ENCODE data around the gene SDK2. TPM values are rescaled to one million over a fixed set of nuclear protein-coding genes. Genes with fewer than 3 reads are reported as not detected.
A peak's percentile ranks its signal among the peaks of the same experiment; 100 is the strongest.

The SDK2 gene
- total and polyA plus RNA-seq, 2 of the 8 experiments (the other 6 are each of a cell fraction or from before 2014, with no cell fraction given), result 3.9 to 4.1 TPM

GRCh38 chr17:73492821-73493814 is 151.1 kb downstream of the SDK2 start:
- Histone ChIP-seq H3K23ac (ENCODE audit: insufficient read length) (no peak overlapping the region), H2AK5ac (ENCODE audit: low read depth, low read length) (no peak overlapping the region; the same call in 1 of the 2 replicates), H4K20me1 (replicated peaks in 1 of 2; ENCODE audit: control insufficient read depth in 1 of 2, insufficient read depth in 2 of 2, low read length in 2 of 2) (peaks cover 1 to 2% of the 10 kb centered on the region in 2 experiments), H2BK5ac (ENCODE audit: low read depth, low read length) (no peak overlapping the region; the same call in none of the 2 replicates), H3K14ac (ENCODE audit: insufficient read length) (no peak overlapping the region), H3K27ac (ENCODE audit: low read depth, low read length) (no peak overlapping the region), H3K4me3 (ENCODE audit: extremely low read depth in 1 of 4, insufficient read depth in 2 of 4, low read depth in 3 of 4, low read length in 4 of 4) (no peak overlapping the region), H3K23me2 (ENCODE audit: low read depth, low read length) (no peaks in the 10 kb centered on the region), H4K91ac (replicated peaks; ENCODE audit: insufficient read length, low read length) (peak overlapping the region; percentile 48), H3K56ac (replicated peaks; ENCODE audit: insufficient read length, low read depth, low read length) (no peak overlapping the region), H3K27me3 (replicated peaks in 1 of 4; ENCODE audit: control insufficient read depth in 3 of 4, extremely low read depth in 1 of 4, insufficient read depth in 3 of 4, low read length in 3 of 4) (no peaks in the 10 kb centered on the region; a peak in 1 of 7 replicates), H3K79me1 (ENCODE audit: low read depth, low read length) (0 out of 2 replicates have a peak, but pooled peaks cover 4% of the 10 kb centered on the region), H2AFZ (ENCODE audit: low read length) (no peak overlapping the region), H3K4me2 (ENCODE audit: insufficient read depth in 1 of 2, low read depth in 2 of 2, low read length in 2 of 2) (peak overlapping the region; percentile 8 to 19; a peak in 2 of 4 replicates), H3K36me3 (ENCODE audit: control insufficient read depth in 2 of 4, insufficient read depth in 4 of 4, low read length in 3 of 4) (no peaks in the 10 kb centered on the region), H2BK12ac (ENCODE audit: low read depth, low read length) (no peak overlapping the region), H4K5ac (ENCODE audit: insufficient read length, low read depth, low read length) (no peak overlapping the region), H2BK120ac (replicated peaks; ENCODE audit: low read depth, low read length) (no peak overlapping the region), H4K8ac (ENCODE audit: extremely low read depth, insufficient read depth, low read length) (peak overlapping the region; percentile 36; the same call in 1 of the 2 replicates), H2BK20ac (ENCODE audit: low read length) (no peak overlapping the region), H3K4ac (replicated peaks; ENCODE audit: insufficient read length, low read depth, low read length) (no peak overlapping the region), H3K79me2 (ENCODE audit: control insufficient read depth in 1 of 2, insufficient read depth in 2 of 2, low read length in 2 of 2) (no peaks in the 10 kb centered on the region), H2BK15ac (ENCODE audit: low read length) (no peak overlapping the region), H3K18ac (ENCODE audit: extremely low read depth, low read length) (peak overlapping the region; percentile 52; the same call in 1 of the 2 replicates), H3K4me1 (replicated peaks in 1 of 4; ENCODE audit: control insufficient read depth in 3 of 4, insufficient read depth in 4 of 4, low read length in 3 of 4) (peaks cover 2 to 18% (median 9%) of the 10 kb centered on the region in 4 experiments), H3K9me3 (ENCODE audit: insufficient read depth in 2 of 2, low read depth in 1 of 2, low read length in 1 of 2) (peaks cover 0 to 2% of the 10 kb centered on the region in 2 experiments; a peak in 1 of 4 replicates), H3K9ac (replicated peaks in 1 of 4; ENCODE audit: extremely low read depth in 1 of 4, low read depth in 3 of 4, low read length in 3 of 4) (no peak overlapping the region)
- DNase-seq (ENCODE audit: low read depth in 1 of 2, low spot score in 2 of 2) (no peak), FAIRE-seq (no peak)
- ChIA-PET CTCF (ENCODE audit: partially characterized antibody) (interaction anchor here (0.8 to 3.7 kb wide), 8 partner anchors 9 to 781 kb away, joined by 3 to 10 read pairs (median 4); no protein-coding TSS in a partner anchor), POLR2A (ENCODE audit: partially characterized antibody) (interaction anchor here (0.9 to 1.4 kb wide), 2 partner anchors 30 to 157 kb away, joined by 3 read pairs; no protein-coding TSS in a partner anchor)
- TF ChIP-seq CEBPB (IDR thresholded peaks at IDR 0.05; ENCODE audit: low read depth, low read length), result peak; percentile 2; the same call in 1 of the 2 replicates
- TF ChIP-seq GABPA (IDR thresholded peaks at IDR 0.05; ENCODE audit: borderline replicate concordance, insufficient read depth, low read length), result no peak
- TF ChIP-seq BCL11A (IDR thresholded peaks at IDR 0.05; ENCODE audit: low read depth in 2 of 2, low read length in 2 of 2), result no peak
- peak; percentile 91; the same call in 1 of the 2 replicates for TF ChIP-seq KDM1A (IDR thresholded peaks at IDR 0.05; ENCODE audit: borderline replicate concordance, low read length)
- WGBS, 2 experiments (ENCODE audit: extremely low coverage in 1 of 2, insufficient coverage in 1 of 2, insufficient read length in 1 of 2, insufficient replicate concordance in 2 of 2, low coverage in 1 of 2, low lambda C conversion rate in 2 of 2, missing lambda C conversion rate in 1 of 2), result 58% methylated on average over 22 of the region's 22 CpGs; no CpG with 5 or more reads in 1 of the 2 experiments
